Mesenchymal stem cell (in vitro differentiated cells and primary cell): Measurements from ENCODE around the gene NCKAP1.

ENCODE experiments used
- DNase-seq: peaks from one replicate; pipeline ENCODE4 v3.0.0-alpha.2; 2013
- H2AFZ ChIP-seq: one replicate; pipeline ENCODE4 v1.6.1; 2013; ENCODE audit warnings: low read depth, mild to moderate bottlenecking, control low read depth, inconsistent platforms, low read length, moderate library complexity
- H2AK5ac ChIP-seq: 2 replicates; pipeline ENCODE4 v1.6.1; 2013; ENCODE audit warnings: low read length, moderate library complexity, mild to moderate bottlenecking, inconsistent platforms; ENCODE audit not compliant: severe bottlenecking
- H2BK120ac ChIP-seq: one replicate; pipeline ENCODE4 v1.6.1; 2013; ENCODE audit warnings: low read depth, mild to moderate bottlenecking, inconsistent platforms, low read length, moderate library complexity
- H2BK12ac ChIP-seq, 2 experiments: one replicate each; pipeline ENCODE4 v1.6.1; 2013; ENCODE audit warnings: inconsistent platforms in 2 of 2, low read length in 2 of 2, mild to moderate bottlenecking in 2 of 2, moderate library complexity in 2 of 2, control low read depth in 1 of 2
- H2BK15ac ChIP-seq: one replicate; pipeline ENCODE4 v1.6.1; 2013; ENCODE audit warnings: mild to moderate bottlenecking, low read depth, inconsistent platforms; ENCODE audit not compliant: poor library complexity, severe bottlenecking
- H2BK5ac ChIP-seq: 2 replicates; pipeline ENCODE4 v1.6.1; 2013; ENCODE audit warnings: low read depth, mild to moderate bottlenecking, low read length, control low read depth, inconsistent platforms; ENCODE audit not compliant: poor library complexity, severe bottlenecking
- H3K14ac ChIP-seq, 2 experiments: one replicate each; pipeline ENCODE4 v1.6.1; 2013; ENCODE audit warnings: inconsistent platforms in 2 of 2, low read length in 2 of 2, control low read depth in 1 of 2, mild to moderate bottlenecking in 1 of 2, moderate library complexity in 1 of 2
- H3K18ac ChIP-seq, 2 experiments: one replicate each; pipeline ENCODE4 v1.6.1; 2013; ENCODE audit warnings: inconsistent platforms in 2 of 2, low read length in 2 of 2, control low read depth in 1 of 2, low read depth in 1 of 2, mild to moderate bottlenecking in 1 of 2
- H3K23ac ChIP-seq, 2 experiments: one replicate each; pipeline ENCODE4 v1.6.1; 2013; ENCODE audit warnings: inconsistent platforms in 2 of 2, low read length in 2 of 2, mild to moderate bottlenecking in 2 of 2, moderate library complexity in 2 of 2, control low read depth in 1 of 2
- H3K27ac ChIP-seq: 2 replicates; pipeline ENCODE4 v1.5.1; 2013; ENCODE audit warnings: mild to moderate bottlenecking, moderate library complexity, low read length, control low read depth, inconsistent platforms; ENCODE audit not compliant: poor library complexity, severe bottlenecking
- H3K27me3 ChIP-seq, 2 experiments: 2 replicates each; pipeline versions ENCODE4 v1.6.1 to v1.7.0; 2013; ENCODE audit warnings: low read length in 2 of 2, mild to moderate bottlenecking in 2 of 2, moderate library complexity in 2 of 2, control low read depth in 1 of 2, inconsistent platforms in 1 of 2; ENCODE audit not compliant: control insufficient read depth in 1 of 2, insufficient read depth in 1 of 2
- H3K36me3 ChIP-seq, 2 experiments: 2 replicates each; pipeline versions ENCODE4 v1.6.1 to v1.7.0; 2013; ENCODE audit warnings: low read length in 2 of 2, control low read depth in 1 of 2, inconsistent platforms in 1 of 2, low read depth in 1 of 2, mild to moderate bottlenecking in 1 of 2; ENCODE audit not compliant: insufficient read depth in 2 of 2, control insufficient read depth in 1 of 2
- H3K4ac ChIP-seq, 2 experiments: one replicate each; pipeline ENCODE4 v1.6.1; 2013; ENCODE audit warnings: inconsistent platforms in 2 of 2, low read length in 2 of 2, mild to moderate bottlenecking in 2 of 2, moderate library complexity in 2 of 2, control low read depth in 1 of 2, low read depth in 1 of 2
- H3K4me1 ChIP-seq: 2 replicates; pipeline ENCODE4 v1.6.1; 2013; ENCODE audit warnings: low read depth, low read length, control low read depth; ENCODE audit not compliant: control insufficient read depth, insufficient read depth
- H3K4me2 ChIP-seq: 2 replicates; pipeline ENCODE4 v1.6.1; 2013; ENCODE audit warnings: low read length, mild to moderate bottlenecking, inconsistent platforms; ENCODE audit not compliant: poor library complexity, severe bottlenecking
- H3K4me3 ChIP-seq, 2 experiments: 2 replicates each; pipeline versions ENCODE4 v1.5.1 to v1.7.0; 2013; ENCODE audit warnings: low read length in 2 of 2, mild to moderate bottlenecking in 2 of 2, control low read depth in 1 of 2, low read depth in 1 of 2; ENCODE audit not compliant: insufficient read depth in 1 of 2
- H3K79me1 ChIP-seq: replicated peaks from 2 replicates; pipeline ENCODE4 v1.6.1; 2013; ENCODE audit warnings: mild to moderate bottlenecking, control low read depth, low read length, inconsistent platforms; ENCODE audit not compliant: poor library complexity, severe bottlenecking
- H3K9ac ChIP-seq: 2 replicates; pipeline ENCODE4 v1.7.0; 2013; ENCODE audit warnings: mild to moderate bottlenecking, low read length, moderate library complexity
- H3K9me3 ChIP-seq: 2 replicates; pipeline ENCODE4 v1.7.0; 2013; ENCODE audit warnings: mild to moderate bottlenecking, low read length; ENCODE audit not compliant: control insufficient read depth
- H4K8ac ChIP-seq: one replicate; pipeline ENCODE4 v1.6.1; 2013; ENCODE audit warnings: inconsistent platforms, mild to moderate bottlenecking, low read length, moderate library complexity
- H4K91ac ChIP-seq: one replicate; pipeline ENCODE4 v1.6.1; 2013; ENCODE audit warnings: mild to moderate bottlenecking, low read length, inconsistent platforms
- WGBS: methylation state at CpG from one replicate; pipeline ENCODE4 v1.1.7; 2013; ENCODE audit warnings: mixed read lengths; 5-methylcytosine and 5-hydroxymethylcytosine counted together

The NCKAP1 gene

DNA sequence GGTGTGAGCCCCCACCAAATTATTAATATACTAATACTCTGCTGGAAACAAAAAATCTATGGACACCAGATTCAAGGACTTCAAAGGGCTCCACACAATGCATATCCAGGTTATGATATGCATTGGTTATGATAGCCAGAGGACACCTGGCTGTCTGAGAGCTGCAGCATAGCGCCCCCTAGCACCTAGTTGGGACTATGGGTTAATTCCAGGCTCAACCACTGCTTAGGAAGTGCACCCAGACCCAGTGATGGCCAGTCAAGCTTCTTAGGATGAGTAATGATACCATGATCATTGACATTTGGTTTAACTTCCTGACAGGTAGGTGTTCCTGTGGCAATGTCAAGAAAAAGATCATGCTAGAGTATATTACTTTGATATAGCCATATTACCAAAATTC, 168.0 kb downstream of the NCKAP1 start:
- Histone ChIP-seq H3K36me3 (no peaks in the 10 kb centered on the region), H2AK5ac (no peak overlapping the region), H3K4ac (no peak overlapping the region), H3K4me3 (no peak overlapping the region), H3K4me1 (peaks cover 13% of the 10 kb centered on the region), H2BK12ac (peak overlapping the region in 1 of 2 experiments; percentile 47), H4K8ac (no peak overlapping the region), H2BK5ac (no peak overlapping the region), H2BK15ac (no peak overlapping the region), H3K14ac (no peak overlapping the region), H3K9ac (no peak overlapping the region), H2BK120ac (no peak overlapping the region), H4K91ac (no peak overlapping the region), H3K79me1 (no peaks in the 10 kb centered on the region), H3K9me3 (no peaks in the 10 kb centered on the region), H3K23ac (no peak overlapping the region), H3K27ac (no peak overlapping the region), H3K18ac (no peak overlapping the region), H2AFZ (no peak overlapping the region), H3K27me3 (peaks cover 0 to 10% of the 10 kb centered on the region in 2 experiments), H3K4me2 (no peak overlapping the region)
- no peak for DNase-seq
- 7% methylated on average over 1 of the region's 1 CpG for WGBS

DNA sequence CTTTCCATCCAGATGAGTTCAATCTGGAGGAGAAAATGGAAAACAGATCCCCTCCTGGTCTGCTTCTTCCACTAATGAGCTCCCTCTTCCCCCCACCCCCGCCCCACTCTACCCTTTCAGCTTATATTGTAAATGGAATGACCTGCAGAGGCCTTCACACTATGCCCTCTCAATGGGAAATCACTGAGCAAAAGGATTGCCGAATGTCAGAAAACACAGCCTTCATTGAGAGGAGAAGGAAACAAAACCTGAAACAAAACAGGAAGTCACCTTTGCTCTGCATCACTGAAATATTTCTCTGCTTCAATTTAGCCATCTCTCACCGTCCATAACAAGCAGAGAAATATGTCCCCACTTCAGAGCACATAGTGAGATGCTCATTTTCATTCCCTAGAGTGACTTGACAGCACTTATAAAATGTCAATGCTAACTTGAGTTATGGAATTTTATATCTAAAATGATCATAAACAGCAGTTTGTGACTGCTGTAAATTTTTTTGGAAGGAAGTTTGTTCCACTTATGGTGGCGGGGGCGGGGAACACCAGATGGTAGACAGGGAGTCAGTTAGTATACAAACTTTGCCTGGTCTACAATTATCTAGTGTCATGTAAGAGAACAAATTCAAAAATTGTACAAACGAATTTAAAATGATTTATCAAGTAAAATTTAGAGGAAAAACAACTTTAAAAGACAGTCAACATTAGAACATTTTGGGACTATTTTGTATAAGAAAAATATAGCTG, 170.0 kb downstream of the NCKAP1 start:
- Histone ChIP-seq H3K18ac (no peak overlapping the region), H3K23ac (no peak overlapping the region), H3K27ac (no peak overlapping the region), H3K4me2 (no peak overlapping the region), H3K27me3 (peaks cover 0 to 11% of the 10 kb centered on the region in 2 experiments), H2BK15ac (no peak overlapping the region), H3K9me3 (no peaks in the 10 kb centered on the region), H3K14ac (no peak overlapping the region), H2BK5ac (no peak overlapping the region), H3K4me3 (no peak overlapping the region), H3K4me1 (peaks cover 13% of the 10 kb centered on the region), H2AK5ac (no peak overlapping the region), H4K8ac (peak overlapping the region; percentile 38), H3K36me3 (no peaks in the 10 kb centered on the region), H2BK120ac (no peak overlapping the region), H3K9ac (no peak overlapping the region), H3K79me1 (no peaks in the 10 kb centered on the region), H3K4ac (no peak overlapping the region), H4K91ac (no peak overlapping the region), H2AFZ (no peak overlapping the region), H2BK12ac (peak overlapping the region in 1 of 2 experiments; percentile 42)
- no peak for DNase-seq
- 35% methylated on average over 5 of the region's 6 CpGs for WGBS

DNA sequence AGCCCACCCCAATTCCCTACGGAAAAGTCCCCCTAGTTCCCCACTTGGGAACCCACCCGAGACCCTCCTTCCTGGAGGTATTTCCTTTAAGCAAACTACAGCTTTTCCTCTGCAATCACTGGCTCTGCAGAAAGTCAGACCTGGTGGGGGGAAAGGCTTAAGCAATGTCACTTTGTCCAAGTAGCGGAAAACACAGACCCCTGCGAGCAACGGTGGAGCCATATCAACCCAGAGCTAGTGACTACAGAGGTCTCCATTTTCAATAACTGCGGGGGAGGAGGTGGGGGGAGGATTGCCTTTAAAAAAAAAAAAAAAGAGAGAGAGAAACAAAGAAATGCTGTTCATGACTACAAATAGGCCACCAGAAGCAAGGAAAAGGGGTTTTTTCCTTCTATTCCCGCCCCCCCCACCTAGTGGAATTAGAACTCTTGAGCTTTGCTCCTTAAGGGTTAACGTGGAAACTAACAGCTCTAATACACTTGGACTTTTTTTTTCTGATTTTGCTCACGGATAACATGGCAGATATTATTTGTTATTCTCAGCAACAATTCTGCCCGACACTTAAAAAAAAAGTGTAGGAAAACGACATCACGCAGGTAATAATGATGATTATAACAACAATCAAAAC, 170.7 kb downstream of the NCKAP1 start:
- Histone ChIP-seq H3K9ac (peak overlapping the region; percentile 79), H3K9me3 (no peaks in the 10 kb centered on the region), H3K4me3 (peak overlapping the region; percentile 57 to 88), H3K79me1 (no peaks in the 10 kb centered on the region), H4K91ac (peak overlapping the region; percentile 88), H3K4me1 (peaks cover 13% of the 10 kb centered on the region), H3K27me3 (peaks cover 0 to 11% of the 10 kb centered on the region in 2 experiments), H2AFZ (peak overlapping the region; percentile 83), H2BK5ac (no peak overlapping the region), H3K18ac (peak overlapping the region; percentile 88 to 89), H2BK12ac (peak overlapping the region; percentile 18 to 45), H2BK15ac (peak overlapping the region; percentile 91), H3K23ac (no peak overlapping the region), H3K4me2 (peak overlapping the region; percentile 99), H3K4ac (peak overlapping the region; percentile 73), H3K36me3 (no peaks in the 10 kb centered on the region), H2BK120ac (peak overlapping the region; percentile 97), H3K14ac (peak overlapping the region in 1 of 2 experiments; percentile 77), H4K8ac (peak overlapping the region; percentile 92), H3K27ac (no peak overlapping the region), H2AK5ac (no peak overlapping the region)
- DNase-seq: no peak
- 49% methylated on average over 11 of the region's 12 CpGs for WGBS
